ENCODE measurements around the gene JOSD2.

JOSD2 gene

DNA sequence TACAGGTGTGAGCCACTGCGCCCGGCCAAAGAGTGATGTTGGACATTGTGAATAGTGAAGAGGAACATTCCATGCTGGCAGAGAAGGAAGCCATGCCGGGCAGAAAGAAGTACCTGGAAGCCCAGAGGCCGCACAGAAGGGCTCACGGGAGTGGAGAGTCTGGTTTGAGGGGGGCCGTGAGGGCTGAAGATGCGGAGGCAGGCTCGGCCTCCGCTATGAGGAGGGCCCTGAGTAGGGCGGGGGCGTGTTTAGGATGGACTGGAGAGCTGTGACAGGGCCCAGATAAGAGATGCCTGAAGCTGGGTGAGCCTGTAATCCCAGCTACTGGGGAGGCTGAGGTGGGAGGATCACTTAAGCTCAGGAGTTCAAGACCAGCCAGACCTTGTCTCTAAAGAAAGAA lies 1.6 kb downstream of the JOSD2 start:
- H3K4me3 Mint-ChIP-seq: peak overlapping the region; percentile 76 to 93 (median 83)
- no peaks in the 10 kb centered on the region for H3K36me3 Mint-ChIP-seq (ENCODE audit: low read depth)
- H3K27me3 Mint-ChIP-seq (ENCODE audit: low read depth): no peaks in the 10 kb centered on the region
- peaks cover 35% of the 10 kb centered on the region for H3K4me1 Mint-ChIP-seq
- H3K27ac Mint-ChIP-seq: peak overlapping the region in 1 of 3 experiments; percentile 81
- TF ChIP-seq, protein P1, sequence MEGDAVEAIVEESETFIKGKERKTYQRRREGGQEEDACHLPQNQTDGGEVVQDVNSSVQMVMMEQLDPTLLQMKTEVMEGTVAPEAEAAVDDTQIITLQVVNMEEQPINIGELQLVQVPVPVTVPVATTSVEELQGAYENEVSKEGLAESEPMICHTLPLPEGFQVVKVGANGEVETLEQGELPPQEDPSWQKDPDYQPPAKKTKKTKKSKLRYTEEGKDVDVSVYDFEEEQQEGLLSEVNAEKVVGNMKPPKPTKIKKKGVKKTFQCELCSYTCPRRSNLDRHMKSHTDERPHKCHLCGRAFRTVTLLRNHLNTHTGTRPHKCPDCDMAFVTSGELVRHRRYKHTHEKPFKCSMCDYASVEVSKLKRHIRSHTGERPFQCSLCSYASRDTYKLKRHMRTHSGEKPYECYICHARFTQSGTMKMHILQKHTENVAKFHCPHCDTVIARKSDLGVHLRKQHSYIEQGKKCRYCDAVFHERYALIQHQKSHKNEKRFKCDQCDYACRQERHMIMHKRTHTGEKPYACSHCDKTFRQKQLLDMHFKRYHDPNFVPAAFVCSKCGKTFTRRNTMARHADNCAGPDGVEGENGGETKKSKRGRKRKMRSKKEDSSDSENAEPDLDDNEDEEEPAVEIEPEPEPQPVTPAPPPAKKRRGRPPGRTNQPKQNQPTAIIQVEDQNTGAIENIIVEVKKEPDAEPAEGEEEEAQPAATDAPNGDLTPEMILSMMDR (IDR thresholded peaks at IDR 0.05; ENCODE audit: unreplicated experiment in 3 of 3): no peak
- H3K9me3 Mint-ChIP-seq: no peaks in the 10 kb centered on the region

DNA sequence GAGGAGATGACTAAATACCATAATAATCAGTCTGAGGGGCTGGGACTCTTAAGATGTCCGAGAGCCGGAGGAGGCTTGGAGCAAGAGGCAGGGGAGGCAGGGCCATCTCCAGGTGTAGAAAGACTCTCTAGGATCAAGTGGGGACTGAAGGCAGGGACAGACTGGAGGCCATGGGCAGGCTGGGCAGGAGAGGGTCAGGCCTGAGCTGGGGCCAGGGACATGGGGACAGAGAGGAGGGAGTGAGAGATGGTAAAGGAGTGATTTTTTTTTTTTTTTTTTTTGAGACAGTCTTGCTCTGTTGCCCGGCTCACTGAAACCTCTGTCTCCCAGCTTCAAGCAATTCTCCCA lies 2.2 kb downstream of the JOSD2 start:
- H3K27ac Mint-ChIP-seq: peak overlapping the region; percentile 40 to 89 (median 81)
- TF ChIP-seq, protein P1 (IDR thresholded peaks at IDR 0.05; ENCODE audit: unreplicated experiment in 3 of 3): no peak
- H3K4me3 Mint-ChIP-seq: peak overlapping the region; percentile 67 to 82 (median 75)
- peaks cover 35% of the 10 kb centered on the region for H3K4me1 Mint-ChIP-seq
- no peaks in the 10 kb centered on the region for H3K27me3 Mint-ChIP-seq (ENCODE audit: low read depth)
- no peaks in the 10 kb centered on the region for H3K36me3 Mint-ChIP-seq (ENCODE audit: low read depth)
- H3K9me3 Mint-ChIP-seq: no peaks in the 10 kb centered on the region

DNA sequence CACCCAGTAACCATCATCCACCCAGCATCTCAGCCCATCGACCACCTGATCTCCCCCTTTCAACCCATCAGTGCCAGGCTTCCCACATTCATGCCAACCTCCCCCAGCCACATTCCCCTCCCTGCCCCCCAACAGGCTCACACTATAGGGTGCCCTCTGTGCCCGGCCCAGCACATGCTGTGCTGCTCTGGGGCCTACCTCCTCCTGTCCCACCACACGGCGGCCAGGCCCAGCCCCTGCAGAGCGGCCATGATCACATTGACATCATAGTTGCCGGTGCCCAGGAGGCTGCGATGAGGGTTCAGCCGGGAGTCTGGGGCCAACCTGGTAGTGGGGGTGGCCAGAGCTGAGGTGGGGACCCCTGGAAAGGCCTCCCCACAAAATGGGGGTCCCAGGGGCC lies 3.6 kb downstream of the JOSD2 start:
- Mint-ChIP-seq H3K36me3 (ENCODE audit: low read depth) (no peaks in the 10 kb centered on the region), H3K4me1 (peaks cover 35% of the 10 kb centered on the region), H3K4me3 (peak overlapping the region in 2 of 3 experiments; percentile 36 to 61), H3K27me3 (ENCODE audit: low read depth) (no peaks in the 10 kb centered on the region), H3K27ac (no peak overlapping the region), H3K9me3 (no peaks in the 10 kb centered on the region)
- TF ChIP-seq, protein P1 (IDR thresholded peaks at IDR 0.05; ENCODE audit: unreplicated experiment in 3 of 3): no peak

DNA sequence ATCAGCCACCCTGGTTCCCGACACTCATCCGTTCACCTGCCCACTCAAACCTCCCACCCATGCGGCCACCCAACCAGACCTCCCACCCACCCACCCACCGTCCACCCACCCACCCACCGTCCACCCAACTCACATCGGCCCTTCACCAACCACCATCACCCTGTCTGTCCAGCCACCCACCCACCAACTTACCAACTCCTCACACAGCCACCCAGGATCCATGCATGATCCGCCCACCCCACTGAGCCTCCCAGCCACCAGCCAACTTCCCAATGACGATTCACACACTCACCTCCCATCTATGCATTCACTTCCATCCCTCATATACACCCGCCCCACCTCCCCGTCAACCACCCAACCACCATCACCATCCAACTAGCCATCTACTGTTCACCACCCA lies 4.3 kb downstream of the JOSD2 start:
- Mint-ChIP-seq H3K9me3 (no peaks in the 10 kb centered on the region), H3K27me3 (ENCODE audit: low read depth) (peaks cover 3% of the 10 kb centered on the region), H3K36me3 (ENCODE audit: low read depth) (no peaks in the 10 kb centered on the region), H3K4me3 (no peak overlapping the region), H3K4me1 (peaks cover 35% of the 10 kb centered on the region), H3K27ac (no peak overlapping the region)
- TF ChIP-seq, protein P1 (IDR thresholded peaks at IDR 0.05; ENCODE audit: unreplicated experiment in 3 of 3): no peak

DNA sequence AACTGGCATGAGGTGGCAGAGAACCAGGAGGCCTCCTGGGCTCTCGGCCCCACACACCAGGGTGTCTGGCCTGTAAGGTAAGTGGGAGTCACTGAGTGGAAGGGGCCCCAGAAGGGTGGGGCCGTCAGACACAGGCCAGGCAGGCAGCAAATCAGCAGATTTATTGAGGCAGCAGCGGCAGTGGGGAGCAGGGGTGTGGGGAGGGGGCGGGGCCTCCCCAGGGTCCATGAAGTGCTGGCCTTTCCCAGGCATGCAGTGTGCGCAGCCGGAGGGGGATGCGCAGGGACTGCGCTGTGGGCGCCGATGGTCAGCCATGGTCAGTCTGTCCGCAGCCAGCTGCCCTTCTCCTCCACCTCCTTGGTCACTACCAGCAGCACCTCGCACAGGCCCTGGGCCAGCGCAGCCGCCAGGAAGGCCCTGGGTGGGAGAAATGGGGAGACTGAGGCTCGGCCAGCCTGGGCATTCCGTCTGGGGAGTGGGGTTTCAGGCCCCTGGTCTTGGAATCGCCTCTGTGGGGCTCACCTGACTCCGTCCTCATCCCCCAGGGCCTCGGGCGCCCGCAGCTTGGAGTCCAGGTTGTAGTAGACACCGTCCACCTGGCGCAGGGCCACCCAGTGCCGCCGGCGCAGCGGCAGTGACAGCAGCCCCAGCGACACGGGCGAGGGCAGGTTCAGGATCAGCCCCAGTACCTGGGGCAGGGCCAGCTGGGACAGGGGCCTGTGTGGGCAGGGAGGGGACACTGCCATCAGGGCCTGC lies 5.0 kb downstream of the JOSD2 start:
- H3K4me1 Mint-ChIP-seq: peaks cover 30% of the 10 kb centered on the region
- H3K4me3 Mint-ChIP-seq: no peak overlapping the region
- TF ChIP-seq, protein P1 (IDR thresholded peaks at IDR 0.05; ENCODE audit: unreplicated experiment in 3 of 3): no peak
- H3K36me3 Mint-ChIP-seq (ENCODE audit: low read depth): no peaks in the 10 kb centered on the region
- H3K9me3 Mint-ChIP-seq: no peaks in the 10 kb centered on the region
- peaks cover 4% of the 10 kb centered on the region for H3K27me3 Mint-ChIP-seq (ENCODE audit: low read depth)
- no peak overlapping the region for H3K27ac Mint-ChIP-seq

All from nephron (organoid).